A673 (cell line): ENCODE measurements around the gene MLPH.

Source experiments
- EZH2 ChIP-seq: fragments of 200-600 bp; sonication (generic); IDR thresholded peaks from 2 replicates; pipeline ENCODE4 v1.6.1; 2017; ENCODE audit warnings: borderline replicate concordance, low read depth, mild to moderate bottlenecking, mixed read lengths, antibody characterized with exemption, low read length; ENCODE audit not compliant: poor library complexity, severe bottlenecking
- TF ChIP-seq, protein P1 (sequence below): fragments of 300-800, 200-600 bp; sonication (generic); conservative IDR thresholded peaks from 2 replicates; pipeline ENCODE4 v1.5.1; 2017; ENCODE audit warnings: low read depth, mild to moderate bottlenecking, antibody characterized with exemption, low read length, moderate library complexity, mixed read lengths

GRCh38 chr2:237497009-237497837, 10.2 kb downstream of the MLPH start:
- TF ChIP-seq, protein P1, sequence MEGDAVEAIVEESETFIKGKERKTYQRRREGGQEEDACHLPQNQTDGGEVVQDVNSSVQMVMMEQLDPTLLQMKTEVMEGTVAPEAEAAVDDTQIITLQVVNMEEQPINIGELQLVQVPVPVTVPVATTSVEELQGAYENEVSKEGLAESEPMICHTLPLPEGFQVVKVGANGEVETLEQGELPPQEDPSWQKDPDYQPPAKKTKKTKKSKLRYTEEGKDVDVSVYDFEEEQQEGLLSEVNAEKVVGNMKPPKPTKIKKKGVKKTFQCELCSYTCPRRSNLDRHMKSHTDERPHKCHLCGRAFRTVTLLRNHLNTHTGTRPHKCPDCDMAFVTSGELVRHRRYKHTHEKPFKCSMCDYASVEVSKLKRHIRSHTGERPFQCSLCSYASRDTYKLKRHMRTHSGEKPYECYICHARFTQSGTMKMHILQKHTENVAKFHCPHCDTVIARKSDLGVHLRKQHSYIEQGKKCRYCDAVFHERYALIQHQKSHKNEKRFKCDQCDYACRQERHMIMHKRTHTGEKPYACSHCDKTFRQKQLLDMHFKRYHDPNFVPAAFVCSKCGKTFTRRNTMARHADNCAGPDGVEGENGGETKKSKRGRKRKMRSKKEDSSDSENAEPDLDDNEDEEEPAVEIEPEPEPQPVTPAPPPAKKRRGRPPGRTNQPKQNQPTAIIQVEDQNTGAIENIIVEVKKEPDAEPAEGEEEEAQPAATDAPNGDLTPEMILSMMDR, result no peak
- no peak for TF ChIP-seq EZH2
